Transverse colon (tissue), 3 donors: ENCODE data around the gene NACAD.

Experiments
- POLR2A ChIP-seq: fragments of 450-650 bp; IDR thresholded peaks from one replicate; pipeline ENCODE4 v1.6.1; 2016; ENCODE audit warnings: antibody characterized with exemption, mild to moderate bottlenecking, moderate library complexity
- POLR2AphosphoS5 ChIP-seq, 3 donors: sonication (generic); formaldehyde crosslinking; IDR thresholded peaks; one replicate each; pipeline ENCODE4 v1.6.1; 2016; ENCODE audit warnings: antibody characterized with exemption in 3 of 3

DNA sequence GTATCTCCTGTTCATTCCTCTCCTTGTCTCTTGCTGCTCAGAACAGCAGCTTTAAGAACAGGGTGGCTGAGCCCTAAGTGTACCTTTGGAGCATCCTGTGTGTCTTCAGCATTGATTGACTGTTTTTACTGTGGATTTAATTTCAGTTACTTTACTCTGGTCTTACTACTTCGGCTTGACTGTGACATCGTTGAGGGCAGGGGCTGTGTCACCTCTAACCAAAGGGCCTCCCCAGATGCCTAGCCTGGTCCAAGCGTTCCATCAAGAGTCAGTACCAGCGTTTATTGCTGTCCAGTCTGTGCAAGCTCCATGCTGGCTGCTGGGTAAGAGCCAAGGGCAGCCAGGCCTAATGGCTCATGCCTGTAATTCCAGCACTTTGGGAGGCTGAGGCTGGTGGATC, 56.3 kb downstream of the NACAD start:
- no peak for TF ChIP-seq POLR2AphosphoS5 (IDR thresholded peaks at IDR 0.05)
- no peak for TF ChIP-seq POLR2A
